Gastroesophageal sphincter (tissue), 3 donors: ENCODE measurements around the gene TNFRSF12A.

Experiments
- EP300 ChIP-seq: sonication (generic); formaldehyde crosslinking; IDR thresholded peaks from one replicate; pipeline ENCODE4 v1.6.1; 2017; ENCODE audit warnings: antibody characterized with exemption, mild to moderate bottlenecking
- POLR2A ChIP-seq, 2 donors: fragments of 450-650 bp; IDR thresholded peaks; one replicate each; pipeline ENCODE4 v1.6.1; 2017; ENCODE audit warnings: antibody characterized with exemption in 2 of 2, mild to moderate bottlenecking in 2 of 2, moderate library complexity in 1 of 2
- POLR2AphosphoS5 ChIP-seq: sonication (generic); formaldehyde crosslinking; IDR thresholded peaks from one replicate; pipeline ENCODE4 v1.6.1; 2017; ENCODE audit warnings: antibody characterized with exemption
- TF ChIP-seq, protein P1 (sequence below), 4 experiments: fragments of 200-600 bp in 2 of 4; fragments of 450-650 bp in 2 of 4; sonication (generic) in 1 of 4; IDR thresholded peaks; one replicate each; pipeline ENCODE4 v1.5.1; 2017 to 2019; ENCODE audit warnings: antibody characterized with exemption in 4 of 4, mild to moderate bottlenecking in 2 of 4, moderate library complexity in 2 of 4

DNA sequence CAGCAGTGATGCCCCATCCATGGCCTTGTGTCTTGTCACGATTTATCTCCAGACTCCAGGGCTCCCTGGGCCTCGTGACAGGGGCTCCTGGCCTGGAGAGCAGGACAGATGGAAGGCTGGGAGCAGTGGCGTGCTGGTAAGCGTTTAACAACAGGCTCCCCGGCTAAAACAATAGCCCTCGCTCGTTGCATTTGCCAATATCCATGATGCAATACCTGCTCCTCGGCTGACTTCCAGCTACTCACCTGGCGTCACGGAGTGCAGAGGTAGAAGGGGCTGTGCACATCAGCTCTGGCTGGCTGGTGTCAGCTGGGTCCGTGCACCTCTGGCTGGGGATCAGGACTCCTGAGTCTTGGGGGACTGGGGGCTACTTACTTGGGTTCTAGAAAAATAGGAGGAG, 18.1 kb downstream of the TNFRSF12A start:
- TF ChIP-seq, protein P1, sequence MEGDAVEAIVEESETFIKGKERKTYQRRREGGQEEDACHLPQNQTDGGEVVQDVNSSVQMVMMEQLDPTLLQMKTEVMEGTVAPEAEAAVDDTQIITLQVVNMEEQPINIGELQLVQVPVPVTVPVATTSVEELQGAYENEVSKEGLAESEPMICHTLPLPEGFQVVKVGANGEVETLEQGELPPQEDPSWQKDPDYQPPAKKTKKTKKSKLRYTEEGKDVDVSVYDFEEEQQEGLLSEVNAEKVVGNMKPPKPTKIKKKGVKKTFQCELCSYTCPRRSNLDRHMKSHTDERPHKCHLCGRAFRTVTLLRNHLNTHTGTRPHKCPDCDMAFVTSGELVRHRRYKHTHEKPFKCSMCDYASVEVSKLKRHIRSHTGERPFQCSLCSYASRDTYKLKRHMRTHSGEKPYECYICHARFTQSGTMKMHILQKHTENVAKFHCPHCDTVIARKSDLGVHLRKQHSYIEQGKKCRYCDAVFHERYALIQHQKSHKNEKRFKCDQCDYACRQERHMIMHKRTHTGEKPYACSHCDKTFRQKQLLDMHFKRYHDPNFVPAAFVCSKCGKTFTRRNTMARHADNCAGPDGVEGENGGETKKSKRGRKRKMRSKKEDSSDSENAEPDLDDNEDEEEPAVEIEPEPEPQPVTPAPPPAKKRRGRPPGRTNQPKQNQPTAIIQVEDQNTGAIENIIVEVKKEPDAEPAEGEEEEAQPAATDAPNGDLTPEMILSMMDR (IDR thresholded peaks at IDR 0.05): no peak
- no peak for TF ChIP-seq POLR2A (IDR thresholded peaks at IDR 0.05)
- no peak for TF ChIP-seq EP300
- no peak for TF ChIP-seq POLR2AphosphoS5
